GM12872 (cell line): ENCODE results near the gene DMD.

Experiments used
- CTCF ChIP-seq: IDR thresholded peaks from 3 replicates; pipeline ENCODE4 v1.5.1; 2011; ENCODE audit warnings: low read depth, mild to moderate bottlenecking, low read length, moderate library complexity; ENCODE audit not compliant: insufficient read depth

The DMD gene

GRCh38 chrX:33082371-33082770 lies 129.0 kb downstream of the DMD start:
- TF ChIP-seq CTCF = no peak

DNA sequence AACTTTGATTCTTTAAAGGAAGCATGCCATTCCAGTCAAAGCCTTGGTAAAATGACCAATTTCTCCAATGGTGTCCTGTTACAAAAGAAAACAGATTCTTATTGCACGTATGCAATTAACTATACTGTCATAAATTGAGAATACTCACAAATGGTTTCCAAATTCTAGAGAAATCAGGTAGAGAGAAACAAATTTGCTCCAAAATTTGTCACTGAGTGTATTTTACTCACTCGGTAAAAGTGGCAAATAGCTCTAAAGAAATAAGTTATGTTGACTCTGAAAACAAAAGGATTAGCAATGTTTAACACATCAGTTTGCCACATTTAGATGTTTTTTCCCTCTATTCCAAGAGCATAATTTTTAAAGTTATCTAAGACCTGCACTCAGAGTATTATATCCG lies 133.1 kb downstream of the DMD start:
- TF ChIP-seq CTCF = no peak

DNA sequence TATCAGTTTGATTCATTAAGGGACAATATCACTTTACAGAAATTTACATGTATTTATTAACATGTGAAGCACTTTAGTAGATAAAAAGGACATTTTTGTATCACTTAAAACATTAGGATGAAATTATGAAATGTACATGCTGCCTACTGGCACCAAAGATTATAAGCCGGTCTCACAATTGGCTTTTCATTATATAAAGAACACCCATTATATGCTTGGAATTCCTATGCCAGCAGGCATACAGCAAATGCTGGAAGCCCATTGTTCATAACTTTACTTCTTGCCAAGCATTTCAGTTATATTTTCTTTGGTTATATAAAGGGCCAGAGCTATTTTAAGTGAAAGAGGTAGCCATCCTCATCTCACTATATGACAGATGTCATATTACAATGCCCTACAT lies 145.9 kb downstream of the DMD start:
- TF ChIP-seq CTCF = no peak

- no peak for TF ChIP-seq CTCF
These were observed 149.3 kb downstream of the DMD start for GRCh38 chrX:33062041-33062440.

DNA sequence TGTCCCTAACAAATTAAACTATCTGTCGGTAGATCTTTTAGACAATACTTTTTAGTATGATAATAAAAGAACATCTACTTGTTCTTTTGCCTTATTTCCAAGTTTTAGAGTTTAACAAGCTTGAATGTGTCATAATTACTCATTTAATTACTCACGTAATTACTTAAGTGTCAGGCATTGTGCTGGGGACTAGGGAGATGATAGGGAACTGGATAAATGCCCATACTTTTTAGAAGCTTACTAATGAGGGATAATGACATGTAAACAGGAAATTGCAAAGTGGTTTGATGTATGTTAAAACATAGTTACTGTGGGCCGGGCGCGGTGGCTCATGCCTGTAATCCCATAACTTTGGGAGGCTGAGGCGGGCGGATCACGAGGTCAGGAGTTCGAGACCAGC lies 158.3 kb downstream of the DMD start:
- no peak for TF ChIP-seq CTCF

DNA sequence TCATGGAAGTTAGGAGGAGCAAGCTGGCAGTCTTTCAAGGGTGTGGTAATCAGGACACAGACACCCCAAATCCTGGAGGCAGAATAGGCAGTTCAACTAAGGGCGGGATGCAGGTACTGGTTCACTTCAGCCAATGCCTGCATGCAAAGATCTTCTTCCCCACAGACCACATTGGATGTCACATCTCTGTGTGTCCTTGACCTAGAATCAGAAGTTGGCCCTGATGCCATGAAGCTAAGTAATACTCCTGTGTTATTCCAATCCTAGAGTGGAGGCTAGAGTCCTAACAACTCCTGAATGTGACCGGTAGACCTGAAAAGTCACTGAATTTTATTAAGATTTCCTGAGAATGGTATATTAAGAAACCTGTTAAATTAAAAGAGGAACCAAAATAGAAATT lies 165.5 kb downstream of the DMD start:
- no peak for TF ChIP-seq CTCF

- TF ChIP-seq CTCF = no peak
These were observed 166.1 kb downstream of the DMD start for GRCh38 chrX:33045245-33045644.

DNA sequence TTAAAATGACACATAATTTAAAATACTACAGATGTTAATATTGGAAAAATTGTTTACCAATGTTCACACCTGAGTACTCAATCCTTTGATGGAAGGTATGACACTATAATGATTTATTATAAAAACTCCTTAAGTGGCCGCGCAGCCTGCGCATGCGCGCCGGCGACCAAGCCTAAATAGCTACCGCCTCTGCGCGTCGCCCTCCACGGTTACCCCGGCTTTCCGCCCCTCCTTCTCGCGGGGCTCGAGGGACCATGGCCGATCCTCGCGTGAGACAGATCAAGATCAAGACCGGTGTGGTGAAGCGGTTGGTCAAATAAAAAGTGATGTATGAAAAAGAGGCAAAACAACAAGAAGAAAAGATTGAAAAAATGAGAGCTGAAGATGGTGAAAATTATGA lies 170.2 kb downstream of the DMD start:
- TF ChIP-seq CTCF = no peak
